CD4-positive, alpha-beta T cell treated with Interleukin-21 for 1 hour (primary cell): ENCODE results near the gene KBTBD6.
"Not testable (repeated sequence)": the region's sequence is repeated elsewhere in the genome, so short reads cannot be mapped to it uniquely, and the experiment has no call there.

Source experiments
- DNase-seq: peaks from one replicate; pipeline ENCODE4 v3.0.0-alpha.2; 2020

The KBTBD6 gene

GRCh38 chr13:41132512-41133152 is at the start of gene KBTBD6:
KBTBD6 (minus strand) TSS chr13:41132802; CDS start chr13:41132511, 291 bp downstream.
- peak; percentile 94 for DNase-seq

GRCh38 chr13:41182231-41182630 is 49.6 kb upstream of the KBTBD6 start:
- no peak for DNase-seq

GRCh38 chr13:41179593-41180250 is 47.1 kb upstream of the KBTBD6 start:
- DNase-seq: no peak

GRCh38 chr13:41178040-41178439 is 45.4 kb upstream of the KBTBD6 start:
- DNase-seq: peak; percentile 13

GRCh38 chr13:41177616-41178015 is 45.0 kb upstream of the KBTBD6 start:
- no peak for DNase-seq

GRCh38 chr13:41175576-41175975 is 43.0 kb upstream of the KBTBD6 start:
- DNase-seq: not testable (repeated sequence)

GRCh38 chr13:41162151-41162550 is 29.5 kb upstream of the KBTBD6 start:
- no peak for DNase-seq

- no peak for DNase-seq
Observed at GRCh38 chr13:41159174-41159573, 26.6 kb upstream of the KBTBD6 start.

GRCh38 chr13:41157048-41157717 is 24.6 kb upstream of the KBTBD6 start:
- DNase-seq: no peak

- DNase-seq: no peak
Observed at GRCh38 chr13:41156620-41157019, 24.0 kb upstream of the KBTBD6 start.

- DNase-seq: no peak
Observed at GRCh38 chr13:41154042-41154441, 21.4 kb upstream of the KBTBD6 start.

GRCh38 chr13:41152005-41152404 is 19.4 kb upstream of the KBTBD6 start:
- no peak for DNase-seq

GRCh38 chr13:41150058-41150457 is 17.5 kb upstream of the KBTBD6 start:
- no peak for DNase-seq

- no peak for DNase-seq
Observed at GRCh38 chr13:41148419-41149283, 16.0 kb upstream of the KBTBD6 start.

GRCh38 chr13:41145136-41145908 is 12.7 kb upstream of the KBTBD6 start:
- DNase-seq: no peak

- DNase-seq: no peak
Observed at GRCh38 chr13:41144576-41144975, 12.0 kb upstream of the KBTBD6 start.

- DNase-seq: no peak
Observed at GRCh38 chr13:41139296-41139966, 6.8 kb upstream of the KBTBD6 start.

GRCh38 chr13:41137951-41138350 is 5.3 kb upstream of the KBTBD6 start:
- no peak for DNase-seq

- DNase-seq: no peak
Observed at GRCh38 chr13:41137241-41137640, 4.6 kb upstream of the KBTBD6 start.

GRCh38 chr13:41136396-41137031 is 3.9 kb upstream of the KBTBD6 start:
- DNase-seq: no peak

- DNase-seq: no peak
Observed at GRCh38 chr13:41133951-41134350, 1.3 kb upstream of the KBTBD6 start.
